SU-DHL-6 (cell line): ENCODE measurements around the gene SLC35F2.

Experiments
- EZH2phosphoT487 ChIP-seq: fragments of 200-600 bp; sonication (generic), shearing (Covaris generic); conservative IDR thresholded peaks from 2 replicates; pipeline ENCODE4 v1.6.1; 2018; ENCODE audit warnings: mild to moderate bottlenecking, antibody characterized with exemption, low read length, moderate library complexity, mixed read lengths
- TF ChIP-seq, protein P1 (sequence below): fragments of 200-600 bp; sonication (generic); IDR thresholded peaks from one replicate; pipeline ENCODE4 v1.5.1; 2017; ENCODE audit warnings: antibody characterized with exemption, mild to moderate bottlenecking, low read length, moderate library complexity; ENCODE audit not compliant: insufficient read depth, poor library complexity, severe bottlenecking

DNA sequence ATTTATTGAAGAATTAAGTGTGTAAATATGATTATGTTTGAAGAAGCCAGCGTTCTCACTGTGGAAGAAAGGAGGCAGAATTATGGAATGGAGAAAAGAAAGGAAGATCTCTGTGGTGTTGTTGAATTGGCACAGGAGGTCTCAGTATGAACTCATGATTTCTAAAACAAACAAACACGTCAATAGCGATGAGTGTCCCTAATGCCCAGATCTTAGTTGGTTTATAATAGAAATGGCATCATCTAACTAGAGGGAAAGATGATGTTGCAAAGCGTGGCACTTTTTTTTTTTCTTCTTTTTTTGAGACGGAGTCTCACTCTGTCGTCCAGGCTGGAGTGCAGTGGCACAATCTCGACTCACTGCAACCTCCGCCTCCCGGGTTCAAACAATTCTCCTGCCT lies 107.5 kb downstream of the SLC35F2 start:
- no peak for TF ChIP-seq EZH2phosphoT487
- TF ChIP-seq, protein P1, sequence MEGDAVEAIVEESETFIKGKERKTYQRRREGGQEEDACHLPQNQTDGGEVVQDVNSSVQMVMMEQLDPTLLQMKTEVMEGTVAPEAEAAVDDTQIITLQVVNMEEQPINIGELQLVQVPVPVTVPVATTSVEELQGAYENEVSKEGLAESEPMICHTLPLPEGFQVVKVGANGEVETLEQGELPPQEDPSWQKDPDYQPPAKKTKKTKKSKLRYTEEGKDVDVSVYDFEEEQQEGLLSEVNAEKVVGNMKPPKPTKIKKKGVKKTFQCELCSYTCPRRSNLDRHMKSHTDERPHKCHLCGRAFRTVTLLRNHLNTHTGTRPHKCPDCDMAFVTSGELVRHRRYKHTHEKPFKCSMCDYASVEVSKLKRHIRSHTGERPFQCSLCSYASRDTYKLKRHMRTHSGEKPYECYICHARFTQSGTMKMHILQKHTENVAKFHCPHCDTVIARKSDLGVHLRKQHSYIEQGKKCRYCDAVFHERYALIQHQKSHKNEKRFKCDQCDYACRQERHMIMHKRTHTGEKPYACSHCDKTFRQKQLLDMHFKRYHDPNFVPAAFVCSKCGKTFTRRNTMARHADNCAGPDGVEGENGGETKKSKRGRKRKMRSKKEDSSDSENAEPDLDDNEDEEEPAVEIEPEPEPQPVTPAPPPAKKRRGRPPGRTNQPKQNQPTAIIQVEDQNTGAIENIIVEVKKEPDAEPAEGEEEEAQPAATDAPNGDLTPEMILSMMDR = no peak
